Ishikawa (cell line): ENCODE measurements around the gene CCSER2.

Experiments used
- CEBPB ChIP-seq: IDR thresholded peaks from 2 replicates; pipeline ENCODE4 v1.6.1; 2012
- CREB1 ChIP-seq: IDR thresholded peaks from 2 replicates; pipeline ENCODE4 v1.6.1; 2012; ENCODE audit warnings: low read depth
- EGR1 ChIP-seq: IDR thresholded peaks from 2 replicates; pipeline ENCODE4 v1.6.1; 2012
- EP300 ChIP-seq: IDR thresholded peaks from 2 replicates; pipeline ENCODE4 v1.6.1; 2012; ENCODE audit warnings: borderline replicate concordance
- FOXM1 ChIP-seq: IDR thresholded peaks from 2 replicates; pipeline ENCODE4 v1.6.1; 2012; ENCODE audit warnings: low read depth, borderline replicate concordance
- MAX ChIP-seq: IDR thresholded peaks from 2 replicates; pipeline ENCODE4 v1.6.1; 2012
- NFIC ChIP-seq: IDR thresholded peaks from 2 replicates; pipeline ENCODE4 v1.6.1; 2012
- RAD21 ChIP-seq: IDR thresholded peaks from 2 replicates; pipeline ENCODE4 v1.6.1; 2012; ENCODE audit warnings: low read depth
- TAF1 ChIP-seq: IDR thresholded peaks from 2 replicates; pipeline ENCODE4 v1.6.1; 2012; ENCODE audit warnings: low read depth, mild to moderate bottlenecking
- TCF12 ChIP-seq: IDR thresholded peaks from 2 replicates; pipeline ENCODE4 v1.6.1; 2012; ENCODE audit warnings: low read depth
- TEAD4 ChIP-seq: IDR thresholded peaks from 2 replicates; pipeline ENCODE4 v1.6.1; 2012
- USF1 ChIP-seq: IDR thresholded peaks from 2 replicates; pipeline ENCODE4 v1.6.1; 2012
- YY1 ChIP-seq: IDR thresholded peaks from 2 replicates; pipeline ENCODE4 v1.6.1; 2012; ENCODE audit warnings: low read depth
- ZBTB7A ChIP-seq: IDR thresholded peaks from 2 replicates; pipeline ENCODE4 v1.6.1; 2012; ENCODE audit warnings: low read depth
- TF ChIP-seq, protein P1 (sequence below): IDR thresholded peaks from 2 replicates; pipeline ENCODE4 v1.6.1; 2012; ENCODE audit warnings: low read depth, mild to moderate bottlenecking

Gene CCSER2

DNA sequence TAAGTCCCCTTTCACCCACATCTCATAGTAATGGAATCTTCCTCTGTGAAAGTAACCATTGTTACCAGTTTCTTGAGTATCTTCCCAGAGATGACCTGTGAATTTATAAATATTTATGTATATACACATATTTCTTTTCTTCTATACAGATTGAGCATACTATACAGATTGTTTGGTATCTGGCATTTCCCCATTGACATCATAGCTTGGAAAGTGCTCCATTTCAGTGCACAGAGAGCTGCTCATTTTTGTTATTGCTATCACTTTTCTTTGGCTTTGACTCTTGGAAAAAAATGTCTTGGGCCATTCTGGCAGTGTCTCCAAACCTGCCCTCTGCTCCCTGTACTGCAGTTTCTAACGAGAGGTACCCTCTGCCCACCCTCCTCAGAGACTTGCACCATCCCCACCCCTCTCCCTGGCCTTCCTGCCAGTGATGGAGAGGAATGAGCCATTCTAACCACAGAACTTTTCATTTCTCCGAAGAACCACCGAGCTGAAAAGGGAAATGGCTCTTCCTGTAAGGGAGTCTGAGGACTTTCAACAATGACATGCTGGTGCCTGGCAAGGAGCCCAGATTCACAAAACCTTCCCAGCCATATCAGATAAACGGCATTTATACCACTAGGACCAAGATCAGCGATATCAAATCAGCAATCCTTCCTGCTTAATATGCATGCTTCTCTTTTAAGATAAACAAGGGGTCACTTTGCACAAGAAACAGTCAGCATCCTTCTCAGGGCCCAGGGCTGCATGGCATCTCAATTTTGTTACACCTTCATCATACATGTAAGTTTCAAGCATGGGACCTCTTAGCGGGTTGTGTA lies 19.7 kb upstream of the CCSER2 start:
- TF ChIP-seq EP300 (no peak), CEBPB (no peak), YY1 (no peak), TCF12 (no peak), ZBTB7A (no peak), RAD21 (no peak), TAF1 (no peak), TEAD4 (no peak), NFIC (no peak), USF1 (no peak), CREB1 (no peak), EGR1 (no peak), MAX (no peak), FOXM1 (no peak)
- TF ChIP-seq, protein P1, sequence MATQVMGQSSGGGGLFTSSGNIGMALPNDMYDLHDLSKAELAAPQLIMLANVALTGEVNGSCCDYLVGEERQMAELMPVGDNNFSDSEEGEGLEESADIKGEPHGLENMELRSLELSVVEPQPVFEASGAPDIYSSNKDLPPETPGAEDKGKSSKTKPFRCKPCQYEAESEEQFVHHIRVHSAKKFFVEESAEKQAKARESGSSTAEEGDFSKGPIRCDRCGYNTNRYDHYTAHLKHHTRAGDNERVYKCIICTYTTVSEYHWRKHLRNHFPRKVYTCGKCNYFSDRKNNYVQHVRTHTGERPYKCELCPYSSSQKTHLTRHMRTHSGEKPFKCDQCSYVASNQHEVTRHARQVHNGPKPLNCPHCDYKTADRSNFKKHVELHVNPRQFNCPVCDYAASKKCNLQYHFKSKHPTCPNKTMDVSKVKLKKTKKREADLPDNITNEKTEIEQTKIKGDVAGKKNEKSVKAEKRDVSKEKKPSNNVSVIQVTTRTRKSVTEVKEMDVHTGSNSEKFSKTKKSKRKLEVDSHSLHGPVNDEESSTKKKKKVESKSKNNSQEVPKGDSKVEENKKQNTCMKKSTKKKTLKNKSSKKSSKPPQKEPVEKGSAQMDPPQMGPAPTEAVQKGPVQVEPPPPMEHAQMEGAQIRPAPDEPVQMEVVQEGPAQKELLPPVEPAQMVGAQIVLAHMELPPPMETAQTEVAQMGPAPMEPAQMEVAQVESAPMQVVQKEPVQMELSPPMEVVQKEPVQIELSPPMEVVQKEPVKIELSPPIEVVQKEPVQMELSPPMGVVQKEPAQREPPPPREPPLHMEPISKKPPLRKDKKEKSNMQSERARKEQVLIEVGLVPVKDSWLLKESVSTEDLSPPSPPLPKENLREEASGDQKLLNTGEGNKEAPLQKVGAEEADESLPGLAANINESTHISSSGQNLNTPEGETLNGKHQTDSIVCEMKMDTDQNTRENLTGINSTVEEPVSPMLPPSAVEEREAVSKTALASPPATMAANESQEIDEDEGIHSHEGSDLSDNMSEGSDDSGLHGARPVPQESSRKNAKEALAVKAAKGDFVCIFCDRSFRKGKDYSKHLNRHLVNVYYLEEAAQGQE = no peak

GRCh38 chr10:84310470-84310869 lies 17.9 kb upstream of the CCSER2 start:
- TF ChIP-seq RAD21 (no peak), CREB1 (no peak), TAF1 (no peak)

DNA sequence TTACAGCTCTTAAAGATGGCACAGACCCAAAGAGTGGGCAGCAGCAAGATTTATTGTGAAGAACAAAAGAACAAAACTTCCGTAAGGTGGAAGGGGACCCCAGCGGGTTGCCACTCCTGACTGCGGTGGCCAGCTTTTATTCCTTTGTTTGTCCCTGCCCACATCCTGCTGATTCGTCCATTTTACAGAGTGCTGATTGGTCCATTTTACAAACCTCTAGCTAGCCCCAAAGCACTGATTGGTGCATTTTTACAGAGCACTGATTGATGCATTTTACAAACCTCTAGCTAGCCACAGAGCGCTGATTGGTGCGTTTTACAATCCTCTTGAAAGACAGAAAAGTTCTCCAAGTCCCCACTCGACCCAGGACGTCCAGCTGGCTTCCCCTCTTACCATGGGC lies 16.8 kb upstream of the CCSER2 start:
- no peak for TF ChIP-seq NFIC
- no peak for TF ChIP-seq ZBTB7A
- TF ChIP-seq CREB1 = no peak
- no peak for TF ChIP-seq MAX
- TF ChIP-seq USF1 = no peak
- TF ChIP-seq, protein P1 = no peak
- no peak for TF ChIP-seq EP300
- no peak for TF ChIP-seq EGR1
- no peak for TF ChIP-seq YY1

- TF ChIP-seq ZBTB7A = no peak
These were observed 15.6 kb upstream of the CCSER2 start for GRCh38 chr10:84312816-84313215.

GRCh38 chr10:84314275-84314674 lies 14.1 kb upstream of the CCSER2 start:
- TF ChIP-seq EP300 (no peak), NFIC (no peak)

GRCh38 chr10:84317174-84317573 lies 11.2 kb upstream of the CCSER2 start:
- TF ChIP-seq YY1 (no peak), EGR1 (no peak), TCF12 (no peak), TAF1 (no peak), USF1 (no peak), EP300 (no peak), MAX (no peak), NFIC (no peak), CREB1 (no peak), ZBTB7A (no peak), FOXM1 (no peak)
- TF ChIP-seq, protein P1 = no peak
